ENCODE data around the gene ZNF132.
"Not testable (repeated sequence)": the region's sequence is repeated elsewhere in the genome, so short reads cannot be mapped to it uniquely, and the experiment has no call there.

The ZNF132 gene

DNA sequence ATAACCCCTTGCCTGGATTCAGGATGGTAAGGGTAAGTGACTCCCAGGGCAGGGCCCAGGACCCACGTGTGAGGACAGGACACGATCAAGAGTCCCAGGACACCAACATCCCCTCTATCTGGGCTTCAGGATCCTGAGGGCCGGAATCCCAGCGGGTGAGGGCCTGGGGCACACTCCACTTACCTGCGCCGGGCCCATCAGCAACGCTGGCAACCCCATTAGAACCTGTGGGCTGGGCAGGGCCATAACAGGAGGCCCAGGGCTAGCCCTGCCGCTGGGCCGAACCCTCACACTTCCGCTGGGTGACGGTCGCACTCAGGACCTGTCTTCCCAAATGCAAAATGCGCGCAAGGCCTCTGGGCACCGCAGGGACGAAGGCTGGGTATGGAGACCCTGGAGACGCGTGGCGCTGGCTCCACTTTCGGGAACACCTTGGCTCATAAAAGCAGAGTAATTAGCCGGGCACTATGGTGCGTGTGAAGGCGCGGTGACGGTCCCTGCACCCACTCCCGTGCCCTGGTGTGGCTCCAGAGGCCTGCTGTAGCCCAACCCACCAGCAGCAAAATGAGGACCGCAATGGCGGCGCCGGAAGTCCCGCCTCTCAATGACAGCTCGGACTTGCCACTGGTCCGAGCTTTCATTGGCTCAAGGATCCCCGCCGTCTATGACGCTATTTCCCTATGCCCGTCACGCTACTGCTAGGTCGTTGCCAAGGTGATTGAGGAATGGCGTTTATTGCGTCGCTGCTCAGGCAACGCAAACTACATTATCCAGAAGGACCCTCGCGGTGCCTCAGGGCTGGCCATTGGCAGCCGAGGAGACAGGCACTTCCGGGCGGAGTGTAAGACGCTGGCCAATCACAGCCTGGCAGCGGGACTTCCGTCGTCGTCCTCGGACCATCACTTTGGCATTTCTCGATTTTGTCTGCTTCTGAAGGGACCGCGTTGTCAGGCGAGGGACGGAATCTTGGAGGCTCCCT lies at the start of gene ZNF132:
Gene ZNF132, minus strand, starts transcription at position 578 of the 979 bp plus-strand sequence. Its CDS starts 332 bp downstream, at position 246.
- in situ Hi-C loops (cut with MboI; ENCODE audit: low sequenced_read_pairs) = no loop called here

DNA sequence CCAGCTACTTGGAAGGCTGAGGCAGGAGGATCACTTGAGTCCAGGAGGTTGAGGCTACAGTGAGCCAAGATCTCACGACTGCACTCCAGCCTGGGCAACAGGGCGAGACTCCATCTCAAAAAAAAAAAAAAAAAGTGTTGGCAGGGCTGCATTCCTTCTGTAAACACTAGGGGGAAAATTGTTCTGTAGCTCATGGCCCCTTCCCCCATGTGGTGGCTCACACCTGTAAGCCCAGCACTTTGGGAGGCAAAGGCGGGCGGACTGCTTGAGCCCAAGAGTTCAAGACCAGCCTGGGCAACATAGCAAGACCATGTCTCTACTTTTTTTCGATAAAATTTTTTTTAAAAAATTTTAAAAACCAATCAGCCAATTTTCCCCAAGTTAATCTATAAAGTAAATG lies 44.4 kb upstream of the ZNF132 start:
- in situ Hi-C loops (cut with MboI; ENCODE audit: low sequenced_read_pairs) = not testable (repeated sequence)

DNA sequence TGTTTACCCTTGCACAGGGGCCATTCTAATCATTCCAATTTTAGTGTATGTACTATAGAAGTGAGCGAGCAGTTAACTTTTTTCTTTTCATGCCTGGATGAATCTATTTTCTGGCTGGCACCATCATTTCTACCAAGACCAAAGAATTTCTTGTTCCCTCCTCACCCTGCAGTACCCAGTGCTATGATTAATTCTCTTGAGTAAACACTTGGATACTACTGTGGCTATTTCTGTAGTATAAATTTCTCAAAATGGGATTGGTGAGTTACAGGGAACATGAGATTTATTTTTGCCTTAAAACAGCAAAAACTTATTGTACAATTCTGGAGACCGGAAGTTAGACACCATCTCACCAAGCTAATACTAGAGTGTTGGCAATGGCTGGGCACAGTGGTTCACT lies 43.8 kb upstream of the ZNF132 start:
- in situ Hi-C loops (cut with MboI; ENCODE audit: low sequenced_read_pairs) = no loop called here

DNA sequence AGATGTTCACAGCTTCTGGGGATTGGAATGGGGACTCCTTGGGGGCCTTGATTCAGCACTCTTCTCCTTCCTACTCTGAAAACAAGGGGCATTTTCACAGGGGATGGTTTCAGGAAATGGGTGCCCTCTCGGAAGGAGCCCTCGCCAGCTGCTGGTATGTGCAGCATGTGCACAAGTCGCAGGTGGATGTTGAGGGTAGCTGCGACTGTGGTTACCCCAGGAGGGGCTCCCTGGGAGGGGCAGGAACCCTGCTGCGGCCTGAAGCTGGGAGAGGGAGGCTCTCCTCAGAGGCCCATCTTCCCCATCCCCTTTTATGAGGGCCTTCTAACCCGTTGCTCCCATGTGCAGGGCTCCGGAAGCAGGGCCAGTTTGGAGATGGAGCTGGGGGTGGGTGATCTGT lies 42.4 kb upstream of the ZNF132 start:
- in situ Hi-C loops (cut with MboI; ENCODE audit: low sequenced_read_pairs) = no loop called here

DNA sequence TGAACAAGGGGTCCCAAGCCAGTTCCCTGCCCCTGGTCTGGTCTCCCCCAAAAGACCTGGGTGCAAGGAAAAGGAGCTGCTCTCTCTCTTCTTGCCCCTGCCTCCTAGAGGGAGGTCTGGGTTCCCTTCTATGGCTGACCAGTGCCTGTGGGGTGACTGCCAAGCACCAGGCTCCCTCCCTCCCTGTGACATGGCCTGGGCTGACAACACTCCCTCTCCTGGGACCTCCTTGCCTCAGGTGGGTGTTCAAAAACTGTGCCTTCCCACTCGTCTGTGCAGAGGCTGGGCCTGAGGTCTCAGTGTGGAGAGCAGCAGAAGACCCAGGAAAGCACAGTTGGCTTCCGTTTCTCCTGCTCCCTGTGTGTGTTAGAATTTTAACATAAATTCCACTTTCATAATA lies 40.9 kb upstream of the ZNF132 start:
- in situ Hi-C loops (cut with MboI; ENCODE audit: low sequenced_read_pairs) = no loop called here

DNA sequence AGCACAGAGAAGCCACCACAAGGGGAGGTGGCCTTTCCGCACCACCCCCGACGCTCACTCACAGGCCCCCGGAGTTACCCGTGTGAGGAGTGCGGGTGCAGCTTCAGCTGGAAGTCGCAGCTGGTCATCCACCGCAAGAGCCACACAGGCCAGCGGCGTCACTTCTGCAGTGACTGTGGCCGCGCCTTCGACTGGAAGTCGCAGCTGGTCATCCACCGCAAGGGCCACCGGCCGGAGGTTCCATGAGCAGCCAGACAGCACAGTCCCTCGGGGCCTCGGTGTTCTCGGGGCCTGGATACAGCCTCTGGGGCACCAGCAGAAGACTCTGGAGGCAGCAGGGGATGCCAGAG lies 40.5 kb upstream of the ZNF132 start:
- in situ Hi-C loops (cut with MboI; ENCODE audit: low sequenced_read_pairs) = no loop called here

DNA sequence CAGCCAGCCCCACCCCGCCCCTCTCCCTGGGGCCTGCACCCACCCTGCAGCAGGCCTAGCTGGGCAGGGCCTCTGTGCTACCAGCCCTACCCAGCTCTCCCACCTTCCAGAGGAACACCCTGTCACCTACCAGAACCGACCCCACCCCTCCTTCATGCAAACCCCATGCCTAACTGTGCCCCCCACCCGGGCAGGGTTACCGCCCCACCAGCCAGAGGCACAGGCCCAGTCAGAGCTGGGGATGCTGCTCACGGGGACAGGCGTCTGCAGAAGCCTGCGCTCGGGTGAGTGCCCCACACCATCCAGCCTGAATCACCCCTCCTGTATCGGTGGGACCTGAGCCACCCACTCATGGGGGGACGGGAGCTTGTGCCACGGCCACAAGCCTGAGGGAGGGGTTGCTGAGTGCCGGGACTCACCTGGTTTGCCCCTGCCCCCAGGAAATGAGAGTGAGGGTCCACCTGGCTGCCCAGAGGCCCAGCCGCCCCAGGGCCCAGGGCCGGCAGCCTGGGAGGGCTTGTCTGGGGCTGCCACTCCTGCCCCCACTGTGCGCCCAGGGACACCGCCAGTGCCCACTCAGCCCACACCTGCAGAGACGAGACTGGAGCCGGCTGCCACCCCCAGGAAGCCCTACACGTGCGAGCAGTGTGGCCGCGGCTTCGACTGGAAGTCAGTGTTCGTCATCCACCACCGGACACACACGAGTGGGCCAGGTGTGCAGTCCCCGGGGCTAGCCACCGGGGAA lies 40.0 kb upstream of the ZNF132 start:
- in situ Hi-C loops (cut with MboI; ENCODE audit: low sequenced_read_pairs) = no loop called here

DNA sequence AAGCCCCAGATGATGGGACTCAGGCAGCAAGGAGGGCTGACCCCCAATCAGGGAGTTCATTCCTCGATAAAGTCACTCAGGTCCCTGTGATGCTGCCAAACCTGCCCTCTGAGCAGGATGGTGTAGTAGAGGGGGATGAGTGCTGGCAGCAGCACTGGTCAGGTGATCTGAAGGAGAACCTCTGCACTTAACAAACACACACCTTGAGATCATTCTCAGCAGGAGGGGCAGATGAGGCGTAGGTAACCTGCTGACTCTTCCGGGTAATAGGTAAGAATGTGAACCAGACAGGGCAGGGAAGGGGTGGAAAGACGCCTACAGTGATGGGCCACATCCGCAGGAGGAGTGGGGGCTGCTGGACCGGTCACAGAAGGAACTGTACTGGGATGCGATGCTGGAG lies 39.4 kb upstream of the ZNF132 start:
- in situ Hi-C loops (cut with MboI; ENCODE audit: low sequenced_read_pairs) = no loop called here

DNA sequence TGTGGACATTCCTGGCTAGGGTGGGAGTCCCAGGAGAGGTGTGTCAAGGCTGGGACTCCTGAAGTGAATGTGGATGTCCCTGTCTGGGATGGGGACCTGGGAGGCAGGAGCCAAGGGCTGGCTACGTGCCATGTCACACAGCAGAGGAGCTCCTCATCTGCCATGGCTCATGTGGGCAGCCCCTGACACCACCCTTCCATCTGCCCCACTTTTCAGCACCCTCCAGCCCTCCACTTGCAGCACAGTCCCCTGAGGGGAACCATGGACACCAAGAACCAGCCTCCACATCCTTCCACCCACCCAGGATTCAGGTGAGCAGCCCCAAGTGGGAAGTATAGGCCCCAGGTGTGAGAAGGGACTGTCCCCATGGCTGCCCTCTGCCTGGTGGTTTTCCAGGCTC lies 37.9 kb upstream of the ZNF132 start:
- in situ Hi-C loops (cut with MboI; ENCODE audit: low sequenced_read_pairs) = no loop called here

DNA sequence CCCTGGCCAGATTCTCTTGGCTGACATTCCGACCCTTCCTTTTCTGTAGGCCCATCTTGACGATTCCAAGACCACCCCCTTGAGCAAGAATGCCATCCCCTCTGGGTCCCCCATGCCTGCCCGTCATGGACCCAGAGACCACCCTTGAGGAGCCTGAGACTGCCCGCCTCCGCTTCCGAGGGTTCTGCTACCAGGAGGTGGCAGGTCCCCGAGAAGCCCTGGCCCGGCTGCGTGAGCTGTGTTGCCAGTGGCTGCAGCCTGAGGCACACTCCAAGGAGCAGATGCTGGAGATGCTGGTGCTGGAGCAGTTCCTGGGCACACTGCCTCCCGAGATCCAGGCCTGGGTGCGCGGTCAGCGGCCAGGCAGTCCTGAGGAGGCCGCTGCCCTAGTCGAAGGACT lies 37.2 kb upstream of the ZNF132 start:
- in situ Hi-C loops (cut with MboI; ENCODE audit: low sequenced_read_pairs) = no loop called here

DNA sequence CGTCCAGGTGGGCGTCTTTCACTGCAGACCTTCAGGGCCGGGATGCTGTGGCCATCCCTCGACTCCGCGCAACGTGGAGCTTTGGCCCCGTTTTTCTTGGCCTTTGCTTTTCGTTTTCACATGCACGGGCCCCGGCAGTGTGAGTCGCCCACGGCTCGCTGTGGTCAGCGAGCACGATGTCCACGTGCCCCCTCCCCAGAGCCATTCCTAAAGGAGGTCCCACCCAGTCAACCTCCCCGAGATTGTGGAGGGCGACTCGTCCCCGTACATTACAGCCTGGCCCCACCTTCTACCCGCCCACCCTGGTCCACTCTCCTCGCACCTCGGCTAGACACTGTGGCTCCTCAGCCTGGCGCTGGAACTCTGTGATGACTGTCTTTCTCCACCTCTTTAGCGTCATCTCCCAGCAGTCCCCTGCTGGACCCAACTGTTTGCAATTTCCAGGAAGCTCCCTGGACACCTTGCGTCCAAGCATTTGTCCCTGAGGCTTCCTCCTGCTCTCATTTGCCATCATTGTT lies 36.6 kb upstream of the ZNF132 start:
- in situ Hi-C loops (cut with MboI; ENCODE audit: low sequenced_read_pairs) = no loop called here

DNA sequence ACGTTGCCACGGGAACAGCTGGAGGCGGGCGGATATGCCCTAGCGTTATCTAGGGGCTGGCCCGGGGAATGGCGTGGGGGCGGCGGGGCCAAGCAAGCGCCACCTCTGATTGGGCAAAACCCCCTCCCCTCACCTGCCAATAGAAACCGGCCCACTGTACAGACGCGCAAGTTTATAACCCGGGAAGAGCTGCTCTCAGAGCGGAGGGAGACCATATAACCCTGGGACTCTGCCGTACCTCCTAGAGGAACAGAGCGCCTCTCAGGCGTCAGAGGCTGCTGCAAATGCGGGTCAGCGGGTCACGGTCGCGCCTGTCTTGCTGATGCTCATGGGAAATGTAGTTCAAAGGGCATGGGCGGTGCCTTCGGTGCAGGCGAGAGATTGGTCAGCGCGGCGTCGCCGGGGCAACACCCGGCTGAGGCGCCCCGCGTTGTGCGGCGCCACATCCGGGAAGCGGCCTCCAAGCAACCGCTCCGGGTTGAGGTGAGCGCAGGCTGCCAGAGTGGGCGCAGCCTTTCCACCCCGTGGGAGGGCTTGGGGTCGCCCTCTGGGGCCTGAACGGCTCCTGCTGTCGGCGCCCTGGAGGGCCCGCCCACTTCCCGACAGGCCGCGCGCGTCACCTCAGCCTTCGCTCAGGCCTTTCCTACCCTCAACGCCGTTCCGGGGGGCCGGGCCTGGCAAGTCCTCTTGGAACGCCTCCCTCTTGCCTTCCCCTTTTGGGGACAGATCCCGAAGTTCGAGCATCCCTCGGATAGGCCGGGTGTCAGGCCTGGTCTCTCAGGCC lies 36.0 kb upstream of the ZNF132 start, which contains the start of gene ZNF446:
Gene ZNF446, plus strand, starts transcription at position 639 of the 784 bp plus-strand sequence. CDS start 867 bp downstream, outside the sequence.
- in situ Hi-C loops (cut with MboI; ENCODE audit: low sequenced_read_pairs) = no loop called here

DNA sequence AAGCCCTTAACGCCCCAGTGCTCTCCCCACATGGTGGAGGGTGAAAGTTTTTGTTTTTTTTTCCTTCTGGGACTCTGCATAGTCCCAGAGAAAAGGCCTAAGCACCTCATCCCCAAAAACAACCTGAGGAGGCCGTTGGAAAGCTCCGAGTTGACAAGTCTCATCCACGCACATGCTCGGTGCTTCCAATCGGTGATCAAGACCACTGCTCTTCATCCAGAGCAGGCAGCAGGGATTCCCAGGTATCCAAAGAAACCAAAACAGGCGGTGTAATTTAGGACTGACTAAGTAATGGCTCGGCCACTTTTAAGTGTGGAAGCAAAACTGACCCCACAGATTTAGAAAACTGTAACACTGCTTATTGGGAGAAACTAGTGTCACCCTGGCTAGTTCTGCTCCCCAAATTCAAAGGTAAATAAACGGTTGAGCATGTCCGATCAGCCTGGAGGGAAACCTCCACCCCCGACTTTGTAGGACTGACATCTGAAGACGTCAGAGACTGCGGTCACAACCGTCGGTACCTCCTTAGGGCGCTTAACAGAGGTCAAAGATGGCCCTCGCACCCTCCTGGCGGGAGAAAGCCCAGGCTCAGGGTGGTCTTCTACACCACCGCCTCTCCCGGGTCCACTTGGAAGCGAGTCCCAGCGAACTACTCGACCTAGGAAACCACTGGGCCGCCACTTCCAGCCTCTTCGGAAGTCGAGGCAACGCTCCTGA lies 35.2 kb upstream of the ZNF132 start:
- in situ Hi-C loops (cut with MboI; ENCODE audit: low sequenced_read_pairs) = no loop called here

DNA sequence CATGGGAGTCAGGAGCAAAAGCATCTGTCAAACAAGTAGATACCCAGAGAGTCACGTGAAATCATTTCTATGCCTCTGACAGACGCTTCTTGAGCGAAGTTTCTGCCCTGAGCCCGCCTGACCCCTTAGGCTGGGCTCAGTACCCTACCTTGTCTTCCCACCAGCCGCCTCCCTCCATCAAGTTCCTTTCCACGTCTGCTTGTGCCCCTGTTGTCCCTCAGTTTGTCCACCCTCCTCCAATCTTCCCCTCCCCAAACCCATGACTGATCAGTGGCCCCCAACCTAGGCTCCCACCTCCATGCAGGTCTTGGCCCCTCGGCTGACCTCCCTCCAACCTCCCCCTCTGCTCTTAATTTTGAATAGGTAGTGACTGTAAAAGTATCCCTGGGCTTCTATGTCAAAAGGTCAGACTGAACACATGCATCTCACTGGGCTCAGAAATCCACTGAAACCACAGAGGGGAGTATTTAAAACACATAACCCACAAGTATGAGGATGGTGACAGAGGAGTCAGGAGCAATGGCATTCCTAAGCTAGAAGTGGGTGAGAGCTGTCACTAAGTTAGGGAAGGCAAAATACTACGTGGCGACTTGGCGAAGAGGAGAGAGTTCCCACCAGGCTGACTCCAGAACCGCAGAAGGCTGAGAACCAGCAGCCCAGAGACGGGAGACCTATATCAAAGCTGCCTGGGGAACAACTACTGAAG lies 34.5 kb upstream of the ZNF132 start:
- in situ Hi-C loops (cut with MboI; ENCODE audit: low sequenced_read_pairs) = no loop called here

DNA sequence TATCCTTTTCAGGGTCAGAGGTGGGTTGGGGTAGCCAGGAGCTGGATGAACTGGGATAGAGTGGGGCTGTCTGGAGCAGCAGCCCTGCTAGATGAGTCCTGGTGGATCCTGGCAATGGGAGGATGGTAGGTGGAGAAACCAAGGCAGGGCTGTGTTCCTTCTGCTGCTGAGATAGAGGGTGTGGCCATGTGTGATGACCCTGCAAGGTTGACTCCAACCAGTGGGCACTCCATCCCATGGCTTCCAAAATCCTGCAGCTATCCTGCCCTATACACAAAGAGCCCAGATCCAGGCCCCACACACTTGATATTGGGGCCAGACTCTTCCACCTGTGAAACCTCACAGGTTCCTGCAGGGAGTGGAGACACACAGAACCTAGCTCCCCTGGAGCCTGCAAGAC lies 33.8 kb upstream of the ZNF132 start:
- in situ Hi-C loops (cut with MboI; ENCODE audit: low sequenced_read_pairs) = no loop called here

DNA sequence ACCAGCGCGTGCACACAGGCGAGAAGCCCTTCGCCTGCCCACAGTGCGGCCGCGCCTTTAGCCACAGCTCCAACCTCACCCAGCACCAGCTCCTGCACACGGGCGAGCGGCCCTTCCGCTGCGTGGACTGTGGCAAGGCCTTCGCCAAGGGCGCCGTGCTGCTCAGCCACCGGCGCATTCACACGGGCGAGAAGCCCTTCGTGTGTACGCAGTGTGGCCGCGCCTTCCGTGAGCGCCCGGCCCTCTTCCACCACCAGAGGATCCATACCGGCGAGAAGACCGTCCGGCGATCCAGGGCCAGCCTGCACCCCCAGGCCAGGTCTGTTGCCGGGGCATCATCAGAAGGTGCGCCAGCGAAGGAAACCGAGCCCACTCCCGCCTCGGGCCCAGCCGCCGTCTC lies 31.8 kb upstream of the ZNF132 start:
- in situ Hi-C loops (cut with MboI; ENCODE audit: low sequenced_read_pairs) = no loop called here

DNA sequence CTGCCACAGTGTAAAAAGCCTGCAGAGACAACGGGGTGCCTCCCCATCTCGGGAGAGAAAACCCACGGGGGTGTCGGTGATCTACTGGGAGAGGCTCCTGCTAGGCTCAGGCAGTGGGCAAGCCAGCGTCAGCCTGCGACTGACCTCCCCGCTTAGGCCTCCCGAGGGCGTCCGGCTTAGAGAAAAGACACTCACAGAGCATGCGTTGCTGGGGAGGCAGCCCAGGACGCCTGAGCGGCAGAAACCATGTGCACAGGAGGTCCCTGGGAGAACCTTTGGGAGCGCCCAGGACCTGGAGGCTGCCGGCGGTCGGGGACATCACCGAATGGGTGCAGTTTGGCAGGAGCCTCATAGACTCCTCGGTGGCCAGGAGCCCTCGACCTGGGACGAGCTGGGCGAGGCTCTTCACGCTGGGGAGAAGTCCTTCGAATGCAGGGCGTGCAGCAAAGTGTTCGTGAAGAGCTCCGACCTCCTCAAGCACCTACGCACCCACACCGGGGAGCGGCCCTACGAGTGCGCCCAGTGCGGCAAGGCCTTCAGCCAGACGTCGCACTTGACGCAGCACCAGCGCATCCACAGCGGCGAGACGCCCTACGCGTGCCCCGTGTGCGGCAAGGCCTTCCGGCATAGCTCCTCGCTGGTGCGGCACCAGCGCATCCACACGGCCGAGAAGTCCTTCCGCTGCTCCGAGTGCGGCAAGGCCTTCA lies 31.0 kb upstream of the ZNF132 start:
- in situ Hi-C loops (cut with MboI; ENCODE audit: low sequenced_read_pairs) = not testable (repeated sequence)

DNA sequence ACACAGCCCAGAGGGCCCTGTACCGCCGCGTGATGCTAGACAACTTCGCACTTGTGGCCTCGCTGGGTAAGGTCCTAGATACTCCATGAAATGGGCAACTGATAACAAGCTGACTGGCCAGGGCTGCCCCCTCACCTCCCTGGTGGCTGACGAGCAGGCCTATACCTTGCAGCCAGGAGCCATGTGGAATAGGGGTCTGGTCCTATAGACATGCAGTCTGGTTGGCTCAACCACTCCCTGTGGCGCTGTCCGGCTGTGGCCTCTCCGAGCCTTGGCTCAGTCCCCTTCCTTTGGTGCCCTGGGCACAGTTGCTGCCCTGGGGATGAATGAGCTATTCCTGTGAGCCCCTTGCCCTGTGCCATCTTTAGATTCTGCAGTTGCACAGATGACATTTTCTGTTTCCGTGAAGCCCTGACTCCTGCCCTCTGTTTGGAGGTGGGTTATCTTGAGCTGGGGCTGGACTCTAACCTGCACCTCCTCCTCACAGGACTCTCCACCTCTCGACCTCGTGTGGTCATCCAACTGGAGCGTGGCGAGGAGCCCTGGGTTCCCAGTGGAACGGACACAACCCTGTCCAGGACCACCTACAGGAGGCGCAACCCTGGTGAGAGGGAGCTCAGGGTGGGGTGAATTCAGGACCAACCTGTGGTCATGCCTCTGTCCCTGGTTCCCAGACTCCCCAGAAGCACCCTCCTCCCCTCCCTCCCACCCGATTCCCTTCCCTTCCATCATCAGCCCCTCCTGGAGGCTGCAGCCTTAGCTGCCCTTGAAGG lies 29.5 kb upstream of the ZNF132 start:
- in situ Hi-C loops (cut with MboI; ENCODE audit: low sequenced_read_pairs) = no loop called here

All from HL-60/S4 treated with phorbol 12-myristate 13-acetate at 8.2 ng/mL for 4 days and 3 days (cell line).